ENCODE results near the gene ACTC1.
"Not testable (repeated sequence)": the region's sequence is repeated elsewhere in the genome, so short reads cannot be mapped to it uniquely, and the experiment has no call there.

The ACTC1 gene

DNA sequence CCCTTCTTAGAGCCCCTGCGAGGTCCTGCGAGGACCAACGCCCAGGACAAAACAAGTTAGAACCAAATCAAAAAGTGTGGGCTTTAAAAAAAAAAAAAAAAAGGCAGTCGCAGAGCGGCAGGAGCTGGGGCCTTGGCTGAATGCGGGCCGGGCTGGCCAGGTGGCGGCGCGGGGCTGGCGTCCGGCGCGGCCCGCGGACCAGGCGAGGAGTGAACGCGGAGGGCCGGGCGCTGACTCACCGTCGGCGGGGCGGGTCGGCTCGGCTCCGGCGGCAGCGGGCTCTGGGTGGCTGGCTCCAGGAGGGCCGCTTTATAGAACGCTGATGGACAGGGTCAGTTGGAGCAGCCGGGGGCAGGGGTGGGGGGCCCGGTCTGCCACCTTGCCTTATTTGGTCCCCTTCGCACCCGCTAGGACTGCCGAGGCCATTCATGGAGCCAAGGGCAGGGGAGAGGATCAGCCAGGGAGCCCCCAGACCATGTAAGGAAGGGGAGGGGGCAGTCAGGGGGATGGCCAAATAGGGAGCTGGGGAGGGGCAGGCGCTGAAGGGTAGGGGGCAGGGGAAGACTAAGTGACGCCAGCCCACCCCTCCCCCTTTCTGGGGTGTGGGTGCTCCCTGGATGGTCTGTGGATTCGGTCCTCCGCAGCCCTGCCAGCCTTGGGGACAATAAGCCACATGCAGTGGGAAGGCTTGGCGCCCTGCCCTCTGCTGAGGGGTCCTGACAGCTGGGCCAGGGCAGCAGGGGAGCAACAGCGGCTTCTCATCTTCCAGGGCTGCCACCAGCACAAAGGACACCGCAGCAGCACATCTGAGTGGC is at the start of gene ACTC1:
Gene ACTC1 (minus strand): TSS at position 283 of the 815 bp plus-strand sequence. CDS start 741 bp downstream, outside the sequence.
- no peak for DNase-seq (ENCODE audit: low read depth in 2 of 3, low spot score in 2 of 3)

DNA sequence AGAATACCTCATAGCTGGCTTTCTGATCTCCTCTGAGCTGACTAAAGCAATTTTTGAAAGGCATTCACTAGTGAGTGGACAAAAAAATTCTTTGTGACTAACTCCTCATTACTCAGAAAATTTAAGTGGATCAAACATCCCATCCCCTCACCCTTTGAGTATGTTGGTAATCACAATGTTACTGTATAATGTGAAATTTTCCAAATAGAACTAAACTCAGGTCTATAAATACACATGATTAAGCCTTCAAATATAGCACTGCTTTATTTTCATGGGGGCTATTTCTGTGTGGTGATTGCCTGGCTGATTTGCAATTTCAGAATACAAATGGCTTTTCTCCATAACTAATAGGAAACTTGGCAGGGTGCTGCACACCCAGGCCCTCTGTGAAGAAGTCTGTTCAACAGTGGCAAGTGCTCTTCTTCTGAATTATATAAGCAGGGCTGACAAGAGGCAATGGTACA is 45.9 kb upstream of the ACTC1 start:
- DNase-seq (ENCODE audit: low read depth in 2 of 3, low spot score in 2 of 3): no peak

DNA sequence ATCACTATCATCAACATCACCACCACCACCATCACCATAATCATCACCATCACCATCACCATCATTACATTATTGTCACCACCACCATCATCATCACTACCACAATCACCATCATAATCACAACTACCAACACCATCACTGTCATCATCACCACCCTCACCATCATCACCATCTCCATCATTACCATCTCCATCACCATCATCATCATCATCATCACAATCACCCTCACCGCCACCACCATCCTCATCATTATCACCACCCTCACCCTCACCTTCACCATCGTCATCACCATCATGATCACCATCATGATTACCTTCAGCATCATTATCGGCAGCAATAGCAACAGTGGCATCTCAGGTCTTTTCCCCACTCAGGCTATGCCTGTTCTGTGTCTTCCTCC is 42.9 kb upstream of the ACTC1 start:
- no peak for DNase-seq (ENCODE audit: low read depth in 2 of 3, low spot score in 2 of 3)

DNA sequence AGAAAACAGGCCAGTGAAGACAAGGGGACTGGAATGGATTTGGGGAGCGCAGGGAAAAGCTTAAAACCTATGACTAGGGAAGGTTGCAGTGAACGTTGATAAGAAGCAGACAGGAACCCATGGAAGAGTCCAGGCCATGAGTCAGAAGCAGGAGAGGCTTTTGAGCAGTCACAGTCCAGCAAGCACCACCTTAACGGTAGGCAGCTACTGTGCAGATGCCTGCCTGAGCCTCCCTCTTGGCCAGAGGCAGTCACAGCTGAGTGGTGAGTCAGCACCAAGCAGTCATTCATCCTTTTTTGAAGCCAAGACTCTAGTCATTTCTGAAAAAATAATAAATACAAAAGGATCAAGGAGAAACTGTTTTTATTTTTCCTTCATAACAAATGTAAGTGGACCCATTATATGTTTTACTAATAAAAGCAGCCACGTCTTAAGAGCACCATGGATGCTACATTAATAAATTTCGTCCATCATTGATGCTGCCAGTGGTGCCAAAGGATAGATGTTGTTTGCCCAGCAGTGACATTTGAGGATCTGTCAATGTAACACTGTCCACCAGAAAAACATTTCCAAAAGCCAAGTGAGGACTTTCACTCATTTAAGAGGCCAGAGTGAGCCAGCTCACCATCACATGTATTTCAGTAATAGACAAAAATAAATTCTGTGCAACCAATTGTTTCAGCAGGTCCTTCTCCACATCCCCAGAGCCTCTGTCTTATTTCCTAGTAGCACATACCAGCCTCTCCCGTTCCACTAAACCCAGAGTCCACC is 42.1 kb upstream of the ACTC1 start:
- DNase-seq (ENCODE audit: low read depth in 2 of 3, low spot score in 2 of 3): no peak

DNA sequence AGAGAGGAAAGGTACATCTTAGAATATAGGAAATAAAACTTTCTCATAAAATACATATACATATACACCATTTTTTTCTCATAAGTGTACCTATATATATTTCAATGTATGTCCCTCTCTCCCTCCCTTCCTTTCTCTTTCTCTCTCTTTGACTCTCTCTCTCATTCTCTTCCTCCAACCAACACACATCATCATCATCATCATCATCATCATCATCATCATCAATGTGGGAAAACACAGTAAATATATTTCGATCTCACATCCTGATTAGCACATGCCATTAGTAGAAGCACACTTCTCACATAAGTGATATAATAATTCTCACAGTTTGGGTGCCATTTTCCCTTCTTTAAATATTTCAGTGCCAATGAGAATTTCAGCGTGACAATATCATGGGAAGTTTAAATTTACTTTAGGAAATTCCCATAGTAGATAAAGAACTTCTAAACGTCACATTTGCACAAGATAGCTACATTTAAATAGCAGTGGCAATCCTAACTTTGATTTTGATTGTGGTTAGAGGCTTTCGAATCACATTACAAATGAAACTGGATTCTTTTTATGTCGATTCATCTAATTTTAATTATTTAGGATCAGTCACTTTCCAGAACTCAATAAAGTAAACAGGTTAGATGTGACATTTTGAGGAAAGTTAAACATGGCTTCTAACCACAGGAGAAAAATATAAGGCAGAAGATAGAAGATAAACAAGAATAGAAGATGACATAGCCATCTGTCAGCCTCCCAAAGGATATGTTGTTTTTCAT is 33.0 kb upstream of the ACTC1 start:
- no peak for DNase-seq (ENCODE audit: low read depth in 2 of 3, low spot score in 2 of 3)

DNA sequence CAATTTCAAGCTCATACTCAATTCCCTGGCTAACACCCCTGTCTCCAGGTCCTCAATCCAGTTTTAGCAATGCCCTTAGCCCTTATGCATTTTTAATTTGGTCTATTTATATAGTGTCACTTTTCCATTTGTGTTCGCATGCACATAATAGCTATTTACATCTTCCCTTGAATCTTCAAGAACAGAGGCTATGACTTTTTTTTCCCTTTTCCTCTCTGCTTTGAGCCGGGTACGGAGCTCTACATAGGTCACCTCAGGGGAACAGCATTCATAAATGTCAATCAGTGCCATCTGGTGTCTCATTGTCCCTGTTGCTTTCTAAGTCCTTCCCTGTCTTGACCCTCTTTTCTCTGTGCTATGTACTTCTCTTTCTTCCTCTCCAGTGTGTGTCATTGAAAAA is 26.5 kb upstream of the ACTC1 start:
- DNase-seq (ENCODE audit: low read depth in 2 of 3, low spot score in 2 of 3): no peak

DNA sequence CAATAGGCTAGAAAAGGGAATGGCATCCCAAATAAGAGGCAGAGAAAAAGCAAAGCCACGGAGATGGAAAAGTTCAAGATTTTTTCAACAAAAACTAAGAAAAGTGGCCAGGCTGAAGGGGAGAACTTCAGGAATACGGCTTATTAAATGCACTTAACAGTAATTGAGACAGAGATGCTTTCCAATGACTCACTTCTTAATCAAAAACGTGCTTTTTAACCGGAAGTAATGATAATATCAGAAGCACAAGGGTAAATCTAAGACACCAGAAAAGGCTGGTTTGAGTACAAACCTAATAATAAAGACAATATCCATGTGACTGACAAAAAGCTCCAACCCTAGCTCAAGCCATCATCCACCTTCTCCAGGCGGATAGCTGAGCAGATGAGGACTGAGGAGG is 24.8 kb upstream of the ACTC1 start:
- no peak for DNase-seq (ENCODE audit: low read depth in 2 of 3, low spot score in 2 of 3)

DNA sequence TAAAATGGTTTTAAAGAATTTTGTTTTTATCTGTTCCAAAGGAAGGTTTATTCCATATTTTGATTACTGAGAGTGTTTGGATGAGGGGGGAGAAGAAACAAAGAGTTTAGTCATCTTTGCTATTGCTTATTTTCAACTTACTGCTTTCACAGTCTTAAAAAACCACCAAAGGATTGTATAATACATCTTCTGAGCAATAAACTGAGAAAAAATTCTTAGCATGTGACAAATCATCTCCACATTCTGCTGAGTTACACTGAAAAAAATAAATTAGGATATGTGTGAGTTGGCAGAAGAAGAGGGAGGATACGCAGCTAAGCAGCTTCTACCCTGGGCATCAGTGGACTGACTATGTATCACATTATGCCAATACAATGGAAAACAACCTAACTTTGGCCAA is 23.2 kb upstream of the ACTC1 start:
- DNase-seq (ENCODE audit: low read depth in 2 of 3, low spot score in 2 of 3): no peak

DNA sequence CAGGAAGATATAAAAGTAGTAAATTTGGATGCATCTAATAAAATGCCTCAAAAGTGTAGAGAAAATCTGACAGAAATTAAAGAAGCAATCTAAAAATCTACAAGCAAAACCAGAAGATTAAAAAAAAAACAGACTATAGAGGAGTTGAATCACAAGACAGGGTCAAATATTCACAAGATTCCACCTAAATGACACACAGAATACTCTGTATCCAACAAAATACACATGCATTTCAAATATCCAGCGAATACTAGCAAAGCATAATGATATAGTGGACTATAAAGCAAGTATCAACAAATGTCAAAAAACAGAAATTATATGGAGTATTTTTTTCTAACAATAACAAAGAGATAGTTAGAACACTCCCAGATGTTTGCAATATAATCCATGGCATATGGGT is 20.5 kb upstream of the ACTC1 start:
- no peak for DNase-seq (ENCODE audit: low read depth in 2 of 3, low spot score in 2 of 3)

DNA sequence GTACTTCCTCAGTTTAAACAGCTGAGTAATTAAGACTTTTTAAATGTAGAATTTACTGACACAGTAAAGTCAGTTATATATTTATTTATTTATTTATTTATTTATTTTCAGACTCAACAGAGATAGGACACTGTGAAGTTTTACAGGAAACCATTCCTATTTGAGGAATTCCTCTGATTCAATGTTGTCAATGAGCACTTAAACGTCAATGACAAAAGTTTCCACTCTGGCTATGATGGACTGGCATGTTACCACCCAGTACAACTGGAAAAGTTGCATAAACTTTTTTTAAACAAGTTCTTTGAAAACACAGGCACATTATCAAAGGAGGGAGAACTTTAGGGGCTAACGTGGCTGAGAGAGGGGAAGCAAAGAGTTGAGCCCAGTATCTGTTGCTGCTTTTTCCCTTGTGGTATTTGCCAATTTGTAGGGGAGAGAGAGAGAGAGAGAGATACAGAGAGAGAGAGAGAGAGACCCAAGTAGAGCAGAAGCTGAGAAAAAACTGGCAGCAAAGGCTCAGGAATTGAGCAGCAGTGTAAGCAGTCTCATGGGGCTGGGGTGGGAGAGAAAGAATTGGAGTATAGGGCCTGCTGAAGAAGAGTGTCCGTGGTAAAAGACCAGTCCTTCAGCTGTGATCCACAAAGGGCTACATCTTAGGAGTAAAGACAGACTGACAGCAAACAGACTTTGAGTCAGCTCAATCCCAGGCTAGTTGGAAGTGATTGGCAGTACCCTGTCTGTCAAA is 18.3 kb upstream of the ACTC1 start:
- no peak for DNase-seq (ENCODE audit: low read depth in 2 of 3, low spot score in 2 of 3)

DNA sequence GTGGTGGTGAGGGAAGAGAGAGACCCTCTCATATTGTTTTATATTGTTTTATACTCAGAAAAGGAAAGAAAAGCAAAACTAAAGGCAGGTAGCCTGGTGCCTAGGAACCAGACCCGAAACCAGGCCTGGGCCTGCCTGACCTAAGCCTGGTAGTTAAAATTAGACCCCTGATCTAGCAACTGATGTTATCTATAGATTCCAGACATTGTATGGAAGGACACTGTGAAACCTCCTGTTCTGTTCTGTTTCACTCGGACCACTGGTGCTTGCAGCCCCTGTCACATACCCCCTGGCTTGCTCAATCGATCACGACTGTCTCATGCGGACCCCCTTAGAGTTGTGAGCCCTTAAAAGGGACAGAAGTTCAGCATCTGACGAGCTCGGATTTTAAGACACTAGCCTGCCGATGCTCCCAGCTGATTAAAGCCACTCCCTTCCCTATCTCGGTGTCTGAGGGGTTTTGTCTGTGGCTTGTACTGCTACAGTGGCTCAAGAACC is 17.6 kb upstream of the ACTC1 start:
- DNase-seq (ENCODE audit: low read depth in 2 of 3, low spot score in 2 of 3): not testable (repeated sequence)

DNA sequence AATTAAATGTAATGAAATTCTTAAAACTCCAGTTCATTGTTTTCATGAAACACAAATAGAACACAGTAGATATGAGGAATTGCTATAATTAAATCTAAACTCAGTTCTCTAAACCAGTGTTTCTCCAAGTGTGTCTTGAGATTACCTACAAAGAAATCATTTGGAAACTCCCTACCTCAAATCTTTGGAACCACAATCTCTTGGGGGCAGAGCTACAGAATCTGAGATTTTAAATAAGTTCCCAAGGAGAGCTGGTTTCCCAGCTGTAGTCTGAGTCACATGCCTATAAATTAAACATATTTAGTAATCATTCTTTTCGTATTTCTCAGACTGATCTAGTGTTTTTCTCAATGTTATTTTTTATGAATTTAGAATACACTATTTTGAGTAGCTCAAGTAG is 17.0 kb upstream of the ACTC1 start:
- DNase-seq (ENCODE audit: low read depth in 2 of 3, low spot score in 2 of 3): no peak

DNA sequence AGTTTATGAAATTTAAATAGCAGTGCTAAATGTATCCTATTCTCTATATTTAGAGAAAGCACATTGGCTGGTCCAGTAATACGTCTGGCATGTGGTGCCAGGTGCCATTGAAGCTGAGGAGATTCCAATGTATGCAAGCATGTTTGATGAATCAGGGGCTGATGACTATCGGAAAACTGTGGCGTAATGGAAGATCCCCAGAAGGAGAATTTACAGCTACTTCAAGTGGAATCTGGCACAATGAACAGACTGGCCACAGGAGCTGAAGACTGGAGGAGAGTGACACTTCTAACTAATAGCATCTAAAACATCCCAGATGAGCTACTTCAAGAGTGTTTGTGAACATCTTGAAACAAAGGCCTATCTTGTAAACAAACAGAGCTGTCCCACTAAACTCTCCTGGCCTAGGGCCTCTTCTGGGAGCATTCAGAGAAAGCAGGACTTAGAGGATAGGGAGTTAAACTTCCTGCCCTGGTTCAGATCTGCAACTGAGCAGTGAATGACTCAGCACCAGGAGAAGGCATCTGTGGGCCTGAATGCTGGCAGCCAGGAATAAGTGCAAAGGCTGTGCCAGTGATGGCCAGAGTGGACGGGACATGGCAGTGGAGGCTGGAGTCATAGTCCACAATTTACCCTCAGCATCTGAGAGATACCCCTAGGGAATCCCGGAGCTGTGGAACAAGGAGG is 15.2 kb upstream of the ACTC1 start:
- DNase-seq (ENCODE audit: low read depth in 2 of 3, low spot score in 2 of 3): no peak

DNA sequence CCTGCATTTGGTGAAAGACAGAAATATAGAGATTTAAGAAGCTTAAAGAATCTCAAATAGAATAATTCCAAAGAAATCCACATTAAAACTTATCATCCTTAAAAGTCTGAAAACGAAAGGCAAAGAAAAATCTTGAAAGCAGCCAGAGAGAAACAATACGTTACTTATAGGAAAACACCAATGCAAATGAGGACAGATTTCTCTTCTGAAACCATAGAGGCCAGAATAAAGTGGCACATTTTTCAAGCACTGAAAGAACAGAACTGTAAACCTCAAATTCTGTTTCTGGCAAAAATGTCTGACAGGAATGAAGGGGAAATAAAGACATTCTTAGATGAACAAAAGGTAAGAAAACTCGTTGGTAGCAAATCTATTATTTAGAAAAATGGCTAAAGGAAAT is 13.8 kb upstream of the ACTC1 start:
- no peak for DNase-seq (ENCODE audit: low read depth in 2 of 3, low spot score in 2 of 3)

DNA sequence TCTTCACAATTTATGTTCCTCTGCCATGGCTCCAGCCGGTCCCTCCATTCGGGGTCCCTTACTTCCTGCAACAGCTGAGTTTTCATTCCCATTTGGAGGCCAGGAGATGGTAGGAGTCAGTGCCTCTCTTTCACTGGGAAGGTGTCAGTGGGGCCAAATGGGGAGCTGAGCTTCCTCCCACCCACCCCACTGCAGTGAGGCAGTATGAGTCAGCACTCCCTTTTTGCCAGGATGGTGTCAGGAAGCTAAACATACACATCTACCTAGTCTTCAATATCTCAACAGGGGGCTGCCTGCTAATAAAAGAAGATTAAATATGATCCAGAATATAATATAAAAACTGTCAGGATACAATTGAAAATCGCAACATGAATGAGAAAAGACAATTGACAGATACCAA is 12.7 kb upstream of the ACTC1 start:
- DNase-seq (ENCODE audit: low read depth in 2 of 3, low spot score in 2 of 3): no peak

DNA sequence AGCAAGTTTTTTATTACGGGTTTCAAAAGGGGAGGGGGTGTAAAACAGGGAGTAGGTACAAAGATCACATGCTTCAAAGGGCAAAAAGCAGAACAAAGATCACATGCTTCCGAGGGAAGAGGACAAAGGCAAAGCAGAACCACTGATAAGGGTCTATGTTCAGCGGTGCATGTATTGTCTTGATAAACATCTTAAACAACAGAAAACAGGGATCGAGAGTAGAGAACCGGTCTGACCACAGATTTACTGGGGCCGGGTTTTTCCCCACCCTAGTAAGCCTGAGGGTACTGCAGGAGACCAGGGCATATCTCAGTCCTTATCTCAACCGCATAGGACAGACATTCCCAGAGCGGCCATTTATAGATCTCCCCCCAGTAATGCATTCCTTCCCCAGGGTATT is 11.9 kb upstream of the ACTC1 start:
- DNase-seq (ENCODE audit: low read depth in 2 of 3, low spot score in 2 of 3): not testable (repeated sequence)

DNA sequence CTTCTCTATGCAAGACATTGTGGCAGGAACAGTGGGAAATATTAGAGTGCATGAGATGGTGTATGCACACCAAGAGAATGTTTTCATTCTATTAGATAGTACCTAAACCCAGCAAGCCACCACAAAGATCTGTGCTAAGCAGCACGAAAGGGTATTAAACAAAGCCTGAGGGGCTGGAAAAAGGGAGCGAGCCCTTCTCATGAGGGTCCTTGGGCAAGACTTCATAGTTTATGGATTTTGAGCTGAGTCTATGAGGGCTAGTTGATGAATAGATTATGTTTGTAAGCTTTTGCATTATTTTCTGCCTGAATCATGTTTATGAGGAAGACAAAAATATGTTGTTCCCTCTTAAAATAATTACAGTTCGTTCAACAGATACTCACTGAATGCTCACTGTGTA is 9.4 kb upstream of the ACTC1 start:
- no peak for DNase-seq (ENCODE audit: low read depth in 2 of 3, low spot score in 2 of 3)

DNA sequence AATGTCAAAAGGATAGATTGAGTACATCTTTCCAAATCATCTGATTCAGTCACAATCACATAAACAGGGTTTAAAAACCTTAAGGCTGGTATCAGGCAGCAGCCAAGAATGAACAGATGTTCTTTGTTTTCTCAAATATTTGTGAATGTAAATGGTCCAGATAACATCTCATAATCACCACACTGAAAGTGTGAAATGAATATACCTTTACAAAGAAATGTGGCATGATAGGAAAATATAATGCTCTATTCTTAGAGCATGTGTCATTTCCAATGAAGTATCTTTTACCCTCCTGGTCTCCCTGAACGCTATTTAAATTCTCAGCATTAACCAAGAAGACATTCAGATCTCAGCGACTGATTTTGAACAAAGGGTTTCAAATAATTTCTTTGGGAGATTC is 8.8 kb upstream of the ACTC1 start:
- DNase-seq (ENCODE audit: low read depth in 2 of 3, low spot score in 2 of 3): no peak

DNA sequence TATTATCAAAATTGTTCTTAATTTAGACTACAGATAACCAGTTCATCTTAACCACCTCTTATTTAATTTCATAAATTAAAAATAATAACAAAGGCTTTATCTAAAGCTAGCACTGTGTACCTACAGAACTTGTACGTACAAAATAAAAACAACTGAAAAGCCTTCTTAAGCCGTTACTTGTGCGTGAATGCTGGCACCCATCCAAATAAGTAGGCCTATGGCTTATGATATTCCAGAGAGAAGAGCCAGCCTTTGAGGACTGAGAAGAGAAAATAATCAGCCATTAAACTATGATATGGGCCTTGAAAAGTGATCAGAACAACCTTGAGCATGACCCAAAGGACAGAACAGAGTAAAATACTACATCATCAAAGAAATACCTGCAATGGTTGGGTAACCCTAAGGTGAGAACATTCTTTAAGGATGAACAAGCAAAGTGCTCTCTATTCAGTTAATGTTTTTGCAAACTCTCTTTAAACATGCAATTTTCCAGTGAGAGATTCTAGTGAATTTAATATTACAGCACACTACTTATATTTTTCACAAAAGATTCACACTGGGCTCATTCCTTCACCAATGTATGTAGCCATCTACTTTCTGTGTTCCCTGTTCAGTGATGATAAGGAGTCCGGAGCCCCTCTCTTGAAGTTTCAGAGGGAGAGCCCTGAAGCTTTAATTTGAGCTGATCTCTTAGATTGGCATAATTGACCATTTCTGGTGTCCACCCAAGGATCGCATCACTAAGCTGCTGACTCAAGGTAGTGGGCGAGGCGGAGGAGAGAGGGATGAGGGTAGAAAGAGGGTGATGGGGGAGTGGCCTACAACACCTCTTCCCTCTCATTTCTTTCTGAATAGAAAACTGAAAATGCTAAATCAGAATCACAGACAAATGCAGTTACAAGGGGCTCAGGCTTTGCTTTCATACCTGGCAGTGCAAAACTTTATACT is 7.7 kb upstream of the ACTC1 start:
- DNase-seq (ENCODE audit: low read depth in 2 of 3, low spot score in 2 of 3): no peak

All from activated CD8-positive, alpha-beta memory T cell treated with anti-CD3 and anti-CD28 coated beads for 48 hours (primary cell).